ENCODE results near the gene BCCIP.

The BCCIP gene

GRCh38 chr10:125799451-125800182 lies 23.7 kb upstream of the BCCIP start:
- TF ChIP-seq, protein P1, sequence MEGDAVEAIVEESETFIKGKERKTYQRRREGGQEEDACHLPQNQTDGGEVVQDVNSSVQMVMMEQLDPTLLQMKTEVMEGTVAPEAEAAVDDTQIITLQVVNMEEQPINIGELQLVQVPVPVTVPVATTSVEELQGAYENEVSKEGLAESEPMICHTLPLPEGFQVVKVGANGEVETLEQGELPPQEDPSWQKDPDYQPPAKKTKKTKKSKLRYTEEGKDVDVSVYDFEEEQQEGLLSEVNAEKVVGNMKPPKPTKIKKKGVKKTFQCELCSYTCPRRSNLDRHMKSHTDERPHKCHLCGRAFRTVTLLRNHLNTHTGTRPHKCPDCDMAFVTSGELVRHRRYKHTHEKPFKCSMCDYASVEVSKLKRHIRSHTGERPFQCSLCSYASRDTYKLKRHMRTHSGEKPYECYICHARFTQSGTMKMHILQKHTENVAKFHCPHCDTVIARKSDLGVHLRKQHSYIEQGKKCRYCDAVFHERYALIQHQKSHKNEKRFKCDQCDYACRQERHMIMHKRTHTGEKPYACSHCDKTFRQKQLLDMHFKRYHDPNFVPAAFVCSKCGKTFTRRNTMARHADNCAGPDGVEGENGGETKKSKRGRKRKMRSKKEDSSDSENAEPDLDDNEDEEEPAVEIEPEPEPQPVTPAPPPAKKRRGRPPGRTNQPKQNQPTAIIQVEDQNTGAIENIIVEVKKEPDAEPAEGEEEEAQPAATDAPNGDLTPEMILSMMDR (IDR thresholded peaks at IDR 0.05) = no peak

- TF ChIP-seq, protein P1 (IDR thresholded peaks at IDR 0.05) = no peak
Measured at GRCh38 chr10:125801574-125801973, 21.8 kb upstream of the BCCIP start.

GRCh38 chr10:125802131-125802530 lies 21.2 kb upstream of the BCCIP start:
- TF ChIP-seq, protein P1 (IDR thresholded peaks at IDR 0.05) = no peak

- TF ChIP-seq, protein P1 (IDR thresholded peaks at IDR 0.05) = no peak
Measured at GRCh38 chr10:125802739-125803138, 20.6 kb upstream of the BCCIP start.

- TF ChIP-seq, protein P1 (IDR thresholded peaks at IDR 0.05) = no peak
Measured at GRCh38 chr10:125808047-125808446, 15.3 kb upstream of the BCCIP start.

DNA sequence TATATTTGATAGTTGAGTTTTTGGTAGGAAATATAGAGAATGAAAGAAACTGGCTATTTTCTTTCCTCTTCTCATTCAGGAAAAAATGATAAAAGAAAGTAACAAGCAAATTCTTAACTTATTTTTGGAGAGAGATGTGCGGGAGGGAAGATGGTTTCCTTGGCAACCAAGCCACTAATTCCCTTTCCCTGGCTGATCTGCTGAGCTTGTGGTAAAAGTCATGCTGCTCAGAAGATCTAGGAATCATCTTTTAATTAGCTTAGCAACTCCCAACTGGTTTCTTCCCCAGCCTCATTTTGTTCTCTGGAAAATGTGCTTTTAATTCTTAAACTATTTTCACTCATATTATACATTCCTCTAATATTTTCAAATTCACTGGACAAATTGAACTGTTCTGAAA lies 12.1 kb upstream of the BCCIP start:
- TF ChIP-seq, protein P1 (IDR thresholded peaks at IDR 0.05) = no peak

- TF ChIP-seq, protein P1 (IDR thresholded peaks at IDR 0.05) = no peak
Measured at GRCh38 chr10:125812128-125812750, 11.1 kb upstream of the BCCIP start.

Data from LNCAP (cell line).